Measurements from ENCODE around the gene INTS11.

Gene INTS11

DNA sequence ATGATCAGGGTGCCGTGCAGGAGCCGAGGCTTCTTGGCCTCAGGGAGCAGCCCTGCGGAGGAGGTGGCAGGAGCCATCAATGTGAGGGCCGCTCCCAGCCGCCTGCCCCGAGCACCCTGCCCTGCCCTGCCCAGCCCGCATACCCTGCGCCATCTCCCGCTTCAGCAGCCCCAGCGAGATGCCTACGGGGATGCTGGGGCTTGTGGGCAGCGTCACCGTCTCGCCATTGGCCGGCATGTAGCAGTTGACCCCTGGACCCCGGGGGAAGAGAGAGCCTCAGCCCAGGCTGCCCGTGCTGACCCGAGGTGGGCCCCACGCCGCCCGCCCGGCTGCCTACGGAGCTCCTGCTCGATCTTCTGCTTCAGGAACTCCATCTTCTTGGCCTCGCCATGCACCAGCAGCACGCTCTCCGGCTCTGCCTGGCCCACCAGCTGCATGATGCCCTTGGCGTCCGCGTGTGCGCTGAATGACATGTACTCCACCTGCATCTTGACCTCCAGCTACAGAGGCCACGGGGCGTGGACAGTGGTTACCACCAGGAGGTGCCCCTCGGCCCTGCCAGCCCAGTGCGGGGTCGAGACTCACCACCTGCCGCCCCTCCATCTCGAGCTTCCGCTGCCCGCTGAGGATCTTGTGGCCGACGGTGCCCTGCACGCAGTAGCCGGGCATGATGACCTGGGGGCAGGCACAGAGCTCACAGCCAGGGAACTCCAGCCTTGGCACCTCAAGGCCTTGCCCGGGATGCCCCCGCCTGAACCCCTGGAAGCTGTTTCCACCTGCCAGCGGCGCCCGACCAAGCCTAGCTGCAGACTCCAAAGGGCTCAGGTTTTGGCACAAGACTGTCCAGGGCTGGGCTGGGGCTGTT, 11.8 kb downstream of the INTS11 start:
- no peak for DNase-seq

DNA sequence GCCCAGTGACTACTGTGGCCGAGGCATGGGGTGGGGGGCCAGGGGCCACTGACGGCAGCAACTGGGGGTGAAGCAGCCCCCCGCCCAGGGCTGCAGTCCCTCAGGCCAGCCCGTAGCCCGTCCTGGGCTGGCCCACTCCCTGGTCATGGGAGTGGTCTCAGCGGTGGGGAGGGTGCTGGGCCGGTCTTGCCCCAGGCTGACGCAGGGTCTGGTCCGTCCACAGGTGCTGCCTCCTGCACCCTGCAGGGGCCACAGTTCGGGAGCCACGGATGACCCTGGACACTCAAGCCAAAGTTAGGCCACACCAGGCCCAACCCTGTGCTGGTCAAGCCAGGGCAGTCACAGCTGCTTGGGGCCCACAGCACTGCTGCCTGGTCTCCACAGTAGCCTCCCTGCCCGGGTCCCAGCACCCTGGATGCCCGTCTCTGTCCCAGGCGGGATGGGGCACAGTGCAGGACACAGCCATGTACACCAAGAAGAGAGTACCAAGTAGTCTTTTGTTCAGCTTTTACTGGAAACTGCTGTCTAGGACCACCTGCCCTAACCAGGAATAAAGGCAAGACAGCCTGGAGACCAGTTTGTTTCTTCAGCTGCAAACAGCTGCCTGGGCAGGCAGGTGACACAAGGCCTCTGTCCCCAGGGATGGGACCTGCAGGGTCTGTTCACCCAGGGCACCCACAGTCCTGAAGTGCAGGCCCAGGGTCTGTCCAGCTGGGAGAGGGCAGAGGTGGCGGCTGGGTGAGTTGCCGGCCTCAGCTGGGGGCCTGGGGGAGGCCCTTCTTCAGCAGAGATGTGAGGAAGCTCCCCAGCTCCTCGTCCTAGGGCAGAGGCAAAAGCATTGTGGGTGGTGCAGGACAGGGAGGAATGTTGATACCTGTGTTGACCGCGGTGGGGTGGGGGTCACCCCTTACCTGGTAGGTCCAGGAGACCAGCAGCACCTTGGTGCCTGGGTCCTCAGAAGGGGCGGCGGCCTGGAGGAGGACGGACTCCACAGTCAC, 13.1 kb downstream of the INTS11 start:
- no peak for DNase-seq

DNA sequence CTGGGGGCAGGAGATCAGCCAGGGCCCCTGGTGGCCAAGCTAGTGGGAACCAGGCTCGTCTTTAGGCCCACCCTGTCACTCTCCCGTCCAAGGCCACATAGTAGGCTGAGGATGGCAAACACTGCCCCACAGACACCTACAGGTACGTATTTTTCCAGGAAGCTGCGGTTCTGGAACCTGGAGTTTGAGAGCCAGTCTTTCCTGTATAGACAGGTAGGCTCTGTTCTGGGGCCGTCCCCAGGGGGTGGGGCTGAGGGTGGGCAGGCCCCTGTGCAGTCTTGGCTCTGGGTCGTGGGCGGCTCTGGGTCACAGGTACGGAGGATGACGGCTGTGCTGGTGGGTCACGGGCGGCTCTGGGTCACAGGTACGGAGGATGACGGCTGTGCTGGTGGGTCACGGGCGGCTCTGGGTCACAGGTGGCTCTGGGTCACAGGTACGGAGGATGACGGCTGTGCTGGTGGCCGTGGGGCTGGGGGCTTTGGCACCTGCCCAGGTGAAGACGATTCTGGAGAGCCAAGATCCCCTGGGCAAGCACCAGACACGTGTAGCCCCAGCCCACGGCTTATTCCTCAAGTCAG, 13.9 kb downstream of the INTS11 start:
- DNase-seq = no peak

DNA sequence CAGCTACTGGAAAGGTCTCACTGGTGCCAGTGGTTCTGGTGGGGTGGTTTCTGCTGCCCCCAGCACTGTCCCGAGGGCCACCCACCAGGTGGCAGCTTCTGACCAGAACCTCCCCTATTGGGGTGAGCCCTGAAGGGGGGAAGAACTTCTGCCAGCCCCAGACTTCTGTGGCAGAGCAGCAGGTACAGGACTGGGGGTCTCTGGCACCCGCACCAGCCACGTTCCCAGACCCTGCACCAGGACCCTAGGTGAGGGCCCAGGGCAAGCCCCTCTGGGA, 14.4 kb downstream of the INTS11 start:
- no peak for DNase-seq

DNA sequence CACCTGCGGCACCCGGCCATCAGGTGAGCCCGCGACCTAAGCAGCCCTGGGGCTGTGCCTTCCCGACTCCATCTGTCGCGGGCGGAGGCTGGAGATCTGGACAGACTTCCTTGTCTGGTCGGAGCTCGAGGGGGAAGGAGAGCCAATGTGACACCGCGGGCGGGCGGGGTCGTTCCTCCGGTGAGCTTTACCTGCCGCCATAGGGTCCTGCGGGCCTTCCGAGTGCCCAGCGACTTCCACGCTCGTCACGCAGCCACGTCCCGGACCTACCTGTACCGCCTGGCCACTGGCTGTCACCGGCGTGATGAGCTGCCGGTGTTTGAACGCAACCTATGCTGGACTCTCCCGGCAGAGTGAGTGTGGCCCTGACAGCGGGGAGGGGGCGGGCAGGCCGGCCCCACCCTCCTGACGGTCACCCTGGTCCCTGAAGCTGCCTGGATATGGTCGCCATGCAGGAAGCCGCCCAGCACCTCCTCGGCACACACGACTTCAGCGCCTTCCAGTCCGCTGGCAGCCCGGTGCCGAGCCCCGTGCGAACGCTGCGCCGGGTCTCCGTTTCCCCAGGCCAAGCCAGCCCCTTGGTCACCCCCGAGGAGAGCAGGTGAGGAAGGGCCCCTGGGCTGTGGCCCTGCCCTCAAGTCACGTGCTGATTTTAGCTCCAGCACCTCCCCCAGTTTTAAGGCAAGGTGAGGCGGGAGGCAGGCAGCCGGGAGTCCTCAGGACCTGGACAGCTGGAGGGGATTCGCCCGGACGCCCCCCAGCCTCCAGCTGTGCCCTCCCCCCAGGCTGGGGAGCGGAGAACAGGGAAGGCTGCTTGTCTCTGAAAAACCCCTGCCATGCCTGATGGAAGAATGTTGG, 15.0 kb downstream of the INTS11 start:
- DNase-seq = no peak

DNA sequence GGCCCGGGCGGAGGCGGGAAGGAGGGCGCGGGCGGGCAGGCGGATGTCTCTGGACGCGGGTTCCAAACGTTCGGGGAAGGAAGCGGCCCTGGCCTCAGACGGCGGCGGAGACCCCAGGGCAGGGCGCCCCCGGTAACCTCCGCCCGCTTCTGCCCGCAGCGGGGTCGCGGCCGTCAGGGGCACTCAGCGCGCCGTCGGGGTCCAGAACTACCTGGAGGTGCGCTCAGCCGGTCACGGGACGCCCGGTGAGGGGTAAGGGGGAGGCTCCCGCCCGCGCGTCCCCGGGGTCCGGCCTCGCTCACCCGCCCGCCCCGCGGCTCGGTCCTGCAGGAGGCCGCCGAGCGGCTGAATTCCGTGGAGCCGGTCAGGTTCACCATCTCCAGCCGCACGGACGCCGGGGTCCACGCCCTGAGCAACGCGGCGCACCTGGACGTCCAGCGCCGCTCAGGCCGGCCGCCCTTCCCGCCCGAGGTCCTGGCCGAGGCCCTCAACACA, 15.7 kb downstream of the INTS11 start:
- DNase-seq = no peak

DNA sequence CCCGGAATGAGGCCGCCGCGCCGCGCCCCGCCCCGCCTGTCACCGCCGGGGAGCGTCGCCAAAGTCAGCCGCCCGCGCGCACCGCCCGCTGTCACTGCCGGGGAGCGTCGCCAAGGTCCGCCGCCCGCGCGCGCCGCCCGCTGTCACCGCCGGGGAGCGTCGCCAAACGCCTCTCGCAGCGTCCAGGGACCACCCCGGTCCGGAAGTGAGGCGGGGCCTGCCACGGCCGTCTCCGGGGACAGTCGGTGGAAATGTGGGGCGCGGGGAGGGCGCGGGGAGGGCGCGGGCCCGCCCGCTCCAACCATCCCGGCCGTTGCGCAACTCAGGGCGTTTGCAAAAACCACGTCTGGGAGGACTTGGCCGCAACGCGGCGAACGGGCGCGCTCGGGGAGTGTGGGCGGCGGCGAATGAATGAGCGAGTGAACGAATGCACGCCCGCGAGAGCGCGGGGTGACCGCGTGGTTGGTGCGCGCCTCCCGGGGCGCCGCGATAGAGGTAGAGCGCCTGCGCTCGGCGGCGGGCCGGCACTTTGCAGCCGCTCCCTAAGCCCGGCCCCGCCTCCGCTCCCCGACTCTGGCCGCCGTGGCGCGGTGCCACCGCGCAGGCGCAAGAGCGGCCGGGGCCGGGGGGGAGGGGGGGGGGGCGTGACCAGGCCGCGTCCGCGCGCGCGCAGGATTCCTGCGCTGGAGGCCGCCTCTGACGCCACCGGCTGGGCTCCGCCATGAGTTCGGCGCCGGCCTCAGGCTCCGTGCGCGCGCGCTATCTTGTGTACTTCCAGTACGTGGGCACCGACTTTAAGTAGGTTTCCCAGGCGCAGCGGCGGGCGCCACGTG, 16.3 kb downstream of the INTS11 start, which contains the start of the genes ACAP3 and PUSL1:
TSS of gene ACAP3 (minus strand) at position 8 of the 833 bp plus-strand sequence. CDS start 115 bp downstream, outside the sequence.
TSS of gene PUSL1 (plus strand) at position 675 of the 833 bp plus-strand sequence. CDS start at position 722, 47 bp downstream.
- peak; percentile 75 to 86 (median 80) for DNase-seq

DNA sequence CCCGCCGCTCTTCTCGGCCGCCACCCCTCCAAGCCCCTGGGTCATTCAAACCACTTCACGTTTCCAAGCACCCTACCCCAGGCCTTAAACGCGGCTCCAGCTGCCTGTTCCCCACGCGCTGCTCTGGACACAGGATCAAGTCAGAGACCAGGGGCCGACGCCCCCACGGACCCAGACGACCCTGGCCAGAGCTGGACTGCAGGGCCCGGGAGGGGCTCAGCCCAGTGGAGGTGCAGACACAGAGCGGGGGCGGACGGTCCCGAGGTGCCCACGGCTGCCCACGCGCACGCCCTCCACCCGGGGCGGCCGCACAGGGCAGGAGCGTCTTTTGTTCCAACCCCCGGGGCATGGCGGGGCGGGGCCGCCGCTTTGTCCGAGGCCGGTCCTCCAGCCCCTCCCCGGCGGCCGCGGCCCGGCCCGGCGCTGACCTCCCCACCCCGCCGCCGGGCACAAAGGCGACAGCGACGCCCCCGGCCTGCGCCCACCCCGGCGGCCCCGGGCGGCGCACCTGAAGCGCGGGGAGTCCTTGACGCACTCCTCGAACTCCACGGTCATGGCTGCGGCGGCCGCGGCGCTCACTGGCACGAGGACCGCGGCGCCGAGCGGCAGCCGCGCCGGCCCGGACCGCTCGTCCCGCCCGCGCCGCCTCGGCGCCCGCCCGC, 17.1 kb downstream of the INTS11 start:
- no peak for DNase-seq

DNA sequence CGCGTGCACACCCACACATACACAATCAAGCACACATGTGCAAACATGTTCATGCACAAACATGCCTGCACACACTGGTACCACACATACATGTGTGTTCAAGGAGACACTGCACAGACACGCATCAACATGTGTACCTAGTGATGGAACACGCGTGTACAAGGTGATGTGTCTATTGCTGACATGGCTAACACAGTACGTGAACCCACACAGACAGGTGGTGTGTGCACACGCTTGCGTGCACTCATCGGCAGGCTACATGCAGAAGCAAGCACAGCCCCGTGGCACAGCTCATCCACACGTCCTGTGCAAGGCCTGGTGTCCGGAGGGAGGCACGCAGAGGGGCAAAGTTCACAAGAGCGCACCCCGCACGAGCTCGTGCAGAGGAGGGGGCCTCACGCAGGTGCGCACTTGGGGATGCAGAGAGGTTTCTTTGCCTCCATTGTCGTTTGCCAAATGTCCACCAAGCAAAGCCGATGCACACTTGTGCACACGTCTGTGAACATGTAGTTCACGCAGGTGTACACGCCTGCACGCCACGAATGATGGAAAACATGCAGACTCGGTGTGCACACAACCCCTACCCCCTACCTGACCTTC, 17.7 kb downstream of the INTS11 start:
- no peak for DNase-seq

DNA sequence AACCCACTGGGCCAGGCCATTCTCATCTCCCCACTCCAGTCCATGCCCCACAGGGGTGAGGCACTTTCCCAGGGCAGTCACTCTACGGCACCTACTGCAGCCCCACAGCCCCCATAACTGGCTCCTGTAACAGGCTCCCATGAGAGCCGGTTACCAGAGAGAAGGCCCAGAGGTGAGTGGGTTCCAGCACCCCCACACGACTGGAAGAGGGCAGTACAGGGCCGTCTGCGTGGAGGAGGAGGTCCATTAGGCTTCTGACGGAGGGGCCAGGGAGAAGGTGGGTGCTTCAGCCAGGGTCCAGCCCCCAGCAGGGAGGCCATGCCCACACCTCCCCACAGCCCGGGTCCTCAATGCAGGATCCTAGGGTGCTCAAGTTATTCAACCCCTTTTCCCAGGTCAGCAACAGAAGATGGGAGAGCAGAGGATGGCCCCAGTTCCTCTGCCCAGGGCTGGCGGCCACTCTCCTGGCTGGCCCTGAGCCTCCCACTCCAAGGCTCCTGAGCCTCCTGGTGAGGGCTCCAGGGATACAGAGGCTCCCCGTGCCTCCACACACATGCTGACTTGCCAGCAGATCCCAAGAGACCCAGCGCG, 18.3 kb downstream of the INTS11 start:
- DNase-seq = no peak

DNA sequence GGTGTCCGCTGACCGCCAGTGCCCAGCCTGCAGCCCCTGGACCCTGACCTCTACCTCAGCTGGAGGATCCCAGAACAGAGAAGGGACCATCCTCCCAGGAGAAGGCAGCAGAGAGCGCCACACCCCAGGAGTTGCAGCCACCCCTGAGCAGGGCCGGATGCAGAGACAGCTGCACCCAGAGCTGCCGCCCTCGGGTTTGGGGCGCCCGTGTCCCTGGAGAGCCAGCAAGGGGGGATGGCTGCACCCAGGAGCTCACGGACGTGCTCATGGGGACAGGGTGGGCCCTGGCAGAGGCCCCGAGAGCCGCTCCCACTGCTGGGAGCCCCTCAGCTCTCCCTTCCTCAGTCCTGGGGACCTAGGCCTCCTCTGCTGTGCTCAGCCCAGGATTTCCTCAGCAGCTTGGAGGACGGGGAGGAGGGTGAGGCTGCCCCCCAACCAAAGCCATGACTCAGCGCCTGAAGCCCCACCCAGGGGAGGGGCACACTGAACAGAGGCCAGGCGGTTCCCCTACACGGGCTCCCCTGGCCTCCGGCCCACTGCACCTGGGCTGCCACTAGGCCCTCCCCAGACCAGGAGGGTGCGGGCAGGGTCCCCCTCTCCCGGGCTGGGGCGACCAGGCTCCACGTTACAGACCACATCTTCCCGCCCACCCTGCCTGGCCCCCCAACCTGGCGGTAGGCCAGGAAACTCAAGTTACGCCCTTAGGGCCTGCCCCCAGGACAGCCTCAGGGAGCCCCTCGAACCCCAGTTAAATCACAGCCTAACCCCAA, 19.0 kb downstream of the INTS11 start:
- peak in 3 of 4 experiments; percentile 36 to 56 (median 52) for DNase-seq

DNA sequence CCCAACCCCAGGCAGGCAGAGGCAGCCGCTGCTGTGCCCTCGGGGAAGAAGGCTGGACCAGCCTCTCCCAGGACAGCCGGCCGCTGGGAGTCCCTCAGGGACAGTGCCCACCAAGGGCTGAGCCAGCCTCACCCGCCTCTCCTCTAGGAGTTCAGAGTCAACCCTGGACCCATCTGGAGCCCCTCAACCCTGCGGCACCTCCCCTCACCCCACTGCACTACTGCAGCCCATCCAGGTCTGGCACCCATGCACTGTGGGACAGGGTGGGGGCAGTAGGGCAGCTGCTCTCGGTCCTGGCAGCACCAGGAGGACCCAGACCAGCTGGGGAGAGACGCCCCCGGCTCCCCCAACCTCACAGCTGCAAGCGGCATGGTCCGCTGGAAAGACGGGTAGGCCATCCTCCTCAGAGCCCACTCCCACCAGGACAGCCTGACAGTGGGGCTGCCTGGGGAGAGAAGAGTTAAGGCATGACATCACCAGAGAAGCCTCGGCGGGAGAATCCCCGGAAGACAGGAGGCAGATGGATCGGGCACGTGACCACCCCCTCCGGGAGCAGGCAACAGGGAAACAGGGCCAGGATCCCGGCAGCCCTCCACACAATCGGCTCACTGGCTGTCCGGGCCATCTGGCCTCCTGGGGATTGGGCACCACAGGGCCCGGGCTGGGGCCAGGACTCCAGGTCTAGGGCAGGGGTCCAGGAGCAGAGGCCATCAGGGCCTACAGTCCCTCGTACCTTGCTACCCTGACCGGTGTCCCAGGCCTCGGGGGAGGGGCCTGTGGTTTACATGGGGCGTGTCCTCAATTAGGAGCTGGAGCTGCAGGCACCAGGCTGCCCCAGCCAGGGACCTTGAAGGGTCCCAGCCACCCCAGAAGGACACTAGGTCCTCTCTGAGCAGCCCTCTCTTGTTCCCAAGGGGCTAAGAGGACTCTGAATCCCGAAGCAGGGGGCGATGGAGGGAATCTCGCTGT, 19.8 kb downstream of the INTS11 start:
- no peak for DNase-seq

DNA sequence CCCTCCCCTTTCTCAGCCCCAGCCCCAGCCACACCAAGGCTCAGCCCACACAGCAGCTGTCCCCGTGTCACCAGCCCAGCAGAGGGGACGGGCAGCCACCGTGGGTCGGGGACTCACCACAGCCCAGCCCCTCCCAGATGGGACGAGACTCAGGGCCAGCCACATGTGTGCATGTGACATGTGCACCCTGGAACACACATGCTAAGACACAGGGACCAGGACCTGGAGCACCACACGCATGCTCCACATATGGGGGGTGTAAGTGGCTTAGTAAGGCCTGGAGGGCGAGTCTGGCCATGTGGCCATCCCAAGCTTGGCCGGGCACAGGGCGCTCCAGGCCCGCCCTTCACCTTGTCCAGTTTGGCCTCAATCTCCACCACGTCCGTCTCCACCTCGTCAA, 20.7 kb downstream of the INTS11 start:
- DNase-seq = no peak

DNA sequence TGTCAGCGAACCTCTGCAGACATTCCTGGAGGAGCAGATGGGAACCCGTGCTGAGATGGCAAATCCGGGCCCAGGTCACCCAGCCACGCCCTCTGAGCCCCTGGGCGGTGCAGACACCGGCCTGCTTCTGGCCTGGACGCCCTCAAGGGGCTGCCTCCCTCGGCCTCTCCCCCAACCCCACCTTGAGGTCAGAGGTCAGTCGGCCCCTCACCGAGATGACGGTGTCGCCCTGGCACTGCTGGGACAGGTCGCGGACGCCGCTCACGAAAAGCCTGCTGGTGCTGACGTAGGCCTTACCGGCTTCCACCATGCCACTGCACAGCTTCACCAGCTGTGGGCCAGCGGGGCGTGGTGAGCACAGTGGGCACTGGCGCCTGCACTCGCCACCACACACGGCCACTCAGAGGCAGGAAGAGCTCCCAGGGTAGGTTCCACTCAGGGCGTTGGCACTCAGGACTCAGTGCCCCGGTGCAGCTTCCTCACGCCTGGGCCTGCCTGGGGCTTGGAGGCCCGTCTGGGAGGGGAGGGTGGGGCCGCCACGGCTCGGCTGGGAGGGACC, 21.4 kb downstream of the INTS11 start:
- DNase-seq = no peak

DNA sequence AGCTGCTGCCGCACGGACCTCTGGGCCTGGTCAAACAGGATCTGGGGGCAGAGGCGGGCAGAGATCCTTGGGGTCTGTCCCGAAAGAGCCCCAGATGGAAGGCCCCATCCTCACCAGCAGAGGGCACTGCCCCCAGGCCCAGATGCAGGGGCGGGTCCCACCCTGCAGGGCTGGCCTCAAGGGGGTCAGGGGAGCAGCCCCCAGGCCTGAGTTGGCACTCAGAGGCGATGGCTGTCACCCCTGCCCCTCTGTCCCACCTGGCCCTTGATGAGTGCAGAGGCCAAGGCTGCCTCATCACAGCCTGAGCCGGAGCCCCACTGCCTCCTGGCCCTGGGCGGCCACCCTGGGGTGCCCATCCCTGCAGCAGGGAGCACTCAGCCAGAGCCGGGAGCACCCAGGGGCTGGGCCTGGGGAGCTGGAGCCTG, 22.4 kb downstream of the INTS11 start:
- no peak for DNase-seq

DNA sequence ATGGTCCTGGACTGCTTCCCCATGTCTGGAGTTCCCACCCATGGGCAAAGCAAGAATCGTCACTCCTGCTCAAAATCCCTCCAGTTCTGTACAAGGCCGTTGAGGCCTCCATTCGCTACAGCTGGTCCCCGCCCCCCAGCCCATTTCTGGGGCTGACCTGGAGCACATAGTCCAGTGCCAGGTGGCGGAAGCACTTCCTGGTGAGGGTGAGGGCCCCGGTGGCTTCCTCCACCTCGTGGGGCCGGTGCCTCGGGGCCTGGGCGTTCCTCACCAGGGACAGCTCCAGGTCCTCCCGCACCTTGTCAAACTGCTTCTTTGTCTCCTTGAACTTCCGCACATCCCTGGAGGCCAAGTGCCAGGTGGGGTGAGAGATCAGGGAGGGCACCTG, 24.1 kb downstream of the INTS11 start:
- no peak for DNase-seq

DNA sequence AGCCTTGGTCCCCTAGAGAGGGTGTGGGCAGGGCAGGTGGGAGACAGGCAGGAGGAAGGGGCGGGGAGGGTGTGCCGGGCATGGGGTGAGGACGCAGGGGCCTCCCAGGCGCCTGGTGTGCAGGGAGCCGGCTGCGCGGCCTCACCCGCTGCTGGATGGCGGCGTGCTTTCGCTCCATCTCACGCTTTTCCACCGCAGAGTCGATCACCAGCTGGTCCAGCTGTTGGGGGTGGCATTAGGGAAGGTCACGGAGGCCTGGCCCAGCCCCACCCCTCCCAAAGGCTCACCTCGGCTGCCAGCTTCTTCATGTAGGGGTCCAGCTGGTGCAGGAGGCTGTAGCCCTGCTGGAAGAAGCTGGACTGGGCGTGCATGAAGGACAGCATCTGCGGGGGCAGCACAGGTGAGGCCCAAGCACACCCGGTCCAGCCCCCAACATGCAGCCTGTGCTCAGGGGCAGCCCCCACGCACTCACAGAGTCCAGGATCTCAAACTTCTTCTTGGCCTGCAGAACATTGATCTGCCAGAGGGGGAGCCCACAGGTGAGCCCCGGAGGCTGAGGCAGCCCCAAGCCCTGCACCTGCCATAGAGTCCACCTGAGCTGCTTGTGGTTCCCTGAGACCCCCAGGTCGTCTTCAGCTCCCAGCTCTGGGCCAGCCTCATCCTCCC, 24.6 kb downstream of the INTS11 start:
- DNase-seq = no peak
